Body of pancreas (tissue), 4 donors: ENCODE results near the gene ALPK1. TPM values are rescaled to one million over a fixed set of nuclear protein-coding genes. Genes with fewer than 3 reads are reported as not detected.

Experiments
- ATAC-seq: fragments of 150-250 bp; one replicate; pipeline ENCODE4 v1.9.1; 2016
- DNase-seq, 4 donors: peaks; one replicate each; pipeline ENCODE4 v3.0.0-alpha.2; 2019
- H3K27ac ChIP-seq, 4 donors: fragments of 200-600 bp; sonication (generic); 1 replicate in 3 of 4; 2 replicates in 1 of 4; pipeline versions ENCODE4 v1.5.1 to v1.6.1; 2016 to 2019; ENCODE audit warnings: mild to moderate bottlenecking in 1 of 4, mixed read lengths in 1 of 4, moderate library complexity in 1 of 4
- H3K27me3 ChIP-seq, 2 donors: fragments of 200-600 bp; sonication (generic); one replicate each; pipeline ENCODE4 v1.6.0; 2016; ENCODE audit warnings: mild to moderate bottlenecking in 1 of 2
- H3K36me3 ChIP-seq, 2 donors: fragments of 200-600 bp; sonication (generic); replicated peaks in 1 of 2; 2 replicates each; pipeline ENCODE4 v1.5.1; 2016; ENCODE audit warnings: low read depth in 2 of 2; ENCODE audit not compliant: insufficient read depth in 1 of 2
- H3K4me1 ChIP-seq: fragments of 200-600 bp; sonication (generic); one replicate; pipeline ENCODE4 v1.6.0; 2016
- H3K4me3 ChIP-seq, 2 donors: fragments of 200-600 bp; sonication (generic); 1 replicate in 1 of 2; 2 replicates in 1 of 2; pipeline ENCODE4 v1.5.1; 2016 to 2019
- H3K9me3 ChIP-seq, 3 donors: fragments of 200-600 bp; sonication (generic); 1 replicate in 2 of 3; 2 replicates in 1 of 3; pipeline ENCODE4 v1.5.1; 2016
- POLR2A ChIP-seq, 3 donors: fragments of 450-650 bp; IDR thresholded peaks; one replicate each; pipeline ENCODE4 v1.6.1; 2016; ENCODE audit warnings: antibody characterized with exemption in 3 of 3, mild to moderate bottlenecking in 2 of 3
- WGBS, 2 donors: methylation state at CpG; one replicate each; pipeline ENCODE4 v1.1.5; 2017; 5-methylcytosine and 5-hydroxymethylcytosine counted together
- intact Hi-C: fragments of 100-400 bp; cut with DNase I; formaldehyde crosslinking; loops from one replicate; pipeline ENCODE4 v1.15.1; 2023
- total RNA-seq, 2 donors: library from RNA; depleted of rRNA; stranded (reverse); fragments of >200 nt; gene quantifications; one replicate each; pipeline ENCODE4 v1.1.0, GENCODE V29; 2016
- TF ChIP-seq, protein P1 (sequence below), 7 experiments: fragments of 450-650 bp in 4 of 7; fragments of 200-600 bp in 3 of 7; sonication (generic) in 3 of 7; IDR thresholded peaks; one replicate each; pipeline ENCODE4 v1.5.1; 2016 to 2019; ENCODE audit warnings: antibody characterized with exemption in 7 of 7

Gene ALPK1
- total RNA-seq, 2 donors from 2014 or later: 14.8 to 26.7 TPM

DNA sequence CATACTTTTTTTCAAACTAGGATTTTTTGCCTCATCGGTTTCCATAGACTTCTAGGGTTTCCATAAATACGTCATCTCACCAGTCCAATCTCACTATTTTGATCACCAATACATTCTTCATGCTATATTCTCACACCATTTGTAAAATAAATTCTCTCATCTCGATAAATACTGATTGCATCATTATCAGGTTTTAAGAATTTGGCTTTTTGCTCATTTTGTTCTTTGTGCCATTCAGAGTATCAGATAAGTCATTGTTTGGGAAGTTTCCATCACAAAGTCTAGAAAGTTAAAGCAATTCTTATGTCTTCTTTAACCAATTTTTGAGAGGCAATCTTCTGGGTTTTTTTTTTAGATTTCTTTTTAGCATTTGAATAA lies 81.1 kb downstream of the ALPK1 start:
- H3K27me3 ChIP-seq: no peaks in the 10 kb centered on the region
- H3K4me1 ChIP-seq: no peaks in the 10 kb centered on the region
- WGBS, 2 donors: 96 to 99% methylated on average over 3 of the region's 3 CpGs
- peaks cover 0 to 4% of the 10 kb centered on the region in 2 donors for H3K36me3 ChIP-seq
- no peak for TF ChIP-seq POLR2A (IDR thresholded peaks at IDR 0.05)
- TF ChIP-seq, protein P1, sequence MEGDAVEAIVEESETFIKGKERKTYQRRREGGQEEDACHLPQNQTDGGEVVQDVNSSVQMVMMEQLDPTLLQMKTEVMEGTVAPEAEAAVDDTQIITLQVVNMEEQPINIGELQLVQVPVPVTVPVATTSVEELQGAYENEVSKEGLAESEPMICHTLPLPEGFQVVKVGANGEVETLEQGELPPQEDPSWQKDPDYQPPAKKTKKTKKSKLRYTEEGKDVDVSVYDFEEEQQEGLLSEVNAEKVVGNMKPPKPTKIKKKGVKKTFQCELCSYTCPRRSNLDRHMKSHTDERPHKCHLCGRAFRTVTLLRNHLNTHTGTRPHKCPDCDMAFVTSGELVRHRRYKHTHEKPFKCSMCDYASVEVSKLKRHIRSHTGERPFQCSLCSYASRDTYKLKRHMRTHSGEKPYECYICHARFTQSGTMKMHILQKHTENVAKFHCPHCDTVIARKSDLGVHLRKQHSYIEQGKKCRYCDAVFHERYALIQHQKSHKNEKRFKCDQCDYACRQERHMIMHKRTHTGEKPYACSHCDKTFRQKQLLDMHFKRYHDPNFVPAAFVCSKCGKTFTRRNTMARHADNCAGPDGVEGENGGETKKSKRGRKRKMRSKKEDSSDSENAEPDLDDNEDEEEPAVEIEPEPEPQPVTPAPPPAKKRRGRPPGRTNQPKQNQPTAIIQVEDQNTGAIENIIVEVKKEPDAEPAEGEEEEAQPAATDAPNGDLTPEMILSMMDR (IDR thresholded peaks at IDR 0.05): no peak
- no peaks in the 10 kb centered on the region for H3K9me3 ChIP-seq
- H3K27ac ChIP-seq: no peak overlapping the region
- no peak overlapping the region for H3K4me3 ChIP-seq
- no peak for DNase-seq
- intact Hi-C loops: no loop called here
- ATAC-seq: no peak

- Histone ChIP-seq H3K4me1 (no peaks in the 10 kb centered on the region), H3K27ac (no peak overlapping the region), H3K4me3 (no peak overlapping the region), H3K9me3 (no peaks in the 10 kb centered on the region), H3K27me3 (no peaks in the 10 kb centered on the region), H3K36me3 (peaks cover 0 to 4% of the 10 kb centered on the region in 2 donors)
- no peak for TF ChIP-seq POLR2A (IDR thresholded peaks at IDR 0.05)
- TF ChIP-seq, protein P1 (IDR thresholded peaks at IDR 0.05): no peak
- intact Hi-C loops: no loop called here
- DNase-seq: no peak
- WGBS, 2 donors: 73 to 80% methylated on average over 3 of the region's 3 CpGs
- ATAC-seq: no peak
Observed at GRCh38 chr4:112378858-112379257, 81.7 kb downstream of the ALPK1 start.

GRCh38 chr4:112379306-112379705 lies 82.1 kb downstream of the ALPK1 start:
- WGBS, 2 donors: 80 to 84% methylated on average over 10 to 23 of the region's 26 CpGs
- TF ChIP-seq POLR2A (IDR thresholded peaks at IDR 0.05): no peak
- TF ChIP-seq, protein P1 (IDR thresholded peaks at IDR 0.05): no peak
- H3K9me3 ChIP-seq: no peaks in the 10 kb centered on the region
- peaks cover 0 to 4% of the 10 kb centered on the region in 2 donors for H3K36me3 ChIP-seq
- ATAC-seq: no peak
- H3K4me1 ChIP-seq: no peaks in the 10 kb centered on the region
- intact Hi-C loops: no loop called here
- no peak overlapping the region for H3K27ac ChIP-seq
- no peak for DNase-seq
- no peak overlapping the region for H3K4me3 ChIP-seq
- no peaks in the 10 kb centered on the region for H3K27me3 ChIP-seq

DNA sequence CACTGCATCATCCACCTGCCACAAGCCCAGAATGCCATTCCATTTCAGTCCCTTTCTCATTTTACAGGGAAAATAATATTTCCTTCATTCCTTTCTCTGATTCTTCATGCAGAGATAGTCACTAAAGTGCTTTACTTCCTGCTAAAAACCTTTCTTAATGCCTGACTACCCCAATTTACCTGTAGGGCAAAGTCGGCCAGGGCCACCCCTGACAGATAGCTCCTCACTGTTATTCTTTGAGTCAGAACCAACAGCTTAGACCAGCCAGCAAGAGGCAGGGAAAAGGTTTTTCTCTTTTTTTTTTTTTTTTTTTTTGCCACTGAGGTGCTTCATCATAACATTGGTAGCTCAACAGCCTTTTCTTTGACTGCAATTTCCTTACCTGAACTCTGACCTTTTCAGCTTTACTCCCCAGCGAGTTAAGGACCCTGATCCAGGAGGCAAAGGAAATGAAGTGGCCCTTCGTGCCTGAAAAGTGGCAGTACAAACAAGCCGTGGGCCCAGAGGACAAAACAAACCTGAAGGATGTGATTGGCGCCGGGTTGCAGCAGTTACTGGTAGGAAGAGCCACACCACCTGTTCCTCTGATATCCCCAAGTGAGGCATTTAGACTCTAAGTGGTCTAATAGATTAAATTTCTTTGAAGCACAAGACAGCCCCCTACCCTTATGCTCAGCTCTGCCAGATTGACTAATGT lies 85.0 kb downstream of the ALPK1 start:
- ATAC-seq (no peak), DNase-seq (no peak)
- Histone ChIP-seq H3K9me3 (no peaks in the 10 kb centered on the region), H3K36me3 (peaks cover 0 to 4% of the 10 kb centered on the region in 2 donors), H3K4me1 (no peaks in the 10 kb centered on the region), H3K4me3 (no peak overlapping the region), H3K27ac (no peak overlapping the region), H3K27me3 (no peaks in the 10 kb centered on the region)
- intact Hi-C loops: no loop called here
- 77 to 79% methylated on average over 6 of the region's 6 CpGs for WGBS, 2 donors
- TF ChIP-seq, protein P1 (IDR thresholded peaks at IDR 0.05): no peak
- no peak for TF ChIP-seq POLR2A (IDR thresholded peaks at IDR 0.05)

GRCh38 chr4:112386071-112386470 lies 88.9 kb downstream of the ALPK1 start:
- no peaks in the 10 kb centered on the region for H3K27me3 ChIP-seq
- no peaks in the 10 kb centered on the region for H3K4me1 ChIP-seq
- no peak for ATAC-seq
- no peak overlapping the region for H3K27ac ChIP-seq
- H3K9me3 ChIP-seq: no peaks in the 10 kb centered on the region
- no peak for DNase-seq
- TF ChIP-seq POLR2A (IDR thresholded peaks at IDR 0.05): no peak
- TF ChIP-seq, protein P1 (IDR thresholded peaks at IDR 0.05): no peak
- H3K4me3 ChIP-seq: no peak overlapping the region
- intact Hi-C loops: no loop called here
- H3K36me3 ChIP-seq: peaks cover 0 to 2% of the 10 kb centered on the region in 2 donors
- WGBS, 2 donors: 91 to 94% methylated on average over 4 of the region's 4 CpGs
